ENCODE results near the gene OLA1.
A peak's percentile ranks its signal among the peaks of the same experiment; 100 is the strongest.

Gene OLA1

GRCh38 chr2:174063492-174064092, 184.7 kb downstream of the OLA1 start:
- no peak for DNase-seq
- ATAC-seq = no peak

GRCh38 chr2:174062934-174063333, 185.4 kb downstream of the OLA1 start:
- DNase-seq (no peak), ATAC-seq (no peak)

GRCh38 chr2:174059884-174060244, 188.5 kb downstream of the OLA1 start:
- ATAC-seq (no peak), DNase-seq (no peak)

GRCh38 chr2:174059178-174059883, 189.0 kb downstream of the OLA1 start:
- DNase-seq (no peak), ATAC-seq (no peak)

- DNase-seq = no peak
Observed at GRCh38 chr2:174058456-174058855, 189.9 kb downstream of the OLA1 start.

GRCh38 chr2:174058026-174058425, 190.3 kb downstream of the OLA1 start:
- DNase-seq = no peak
- no peak for ATAC-seq

More at GRCh38 chr2:174058456-174058855, 189.9 kb downstream of the OLA1 start:
- ATAC-seq = no peak

- DNase-seq = no peak
Observed at GRCh38 chr2:174054926-174055325, 193.4 kb downstream of the OLA1 start.

GRCh38 chr2:174053355-174054151, 194.8 kb downstream of the OLA1 start:
- ATAC-seq (no peak), DNase-seq (no peak)

More at GRCh38 chr2:174054926-174055325, 193.4 kb downstream of the OLA1 start:
- no peak for ATAC-seq

GRCh38 chr2:174052584-174052976, 195.8 kb downstream of the OLA1 start:
- no peak for ATAC-seq
- no peak for DNase-seq

GRCh38 chr2:174051741-174052583, 196.4 kb downstream of the OLA1 start:
- no peak for DNase-seq
- ATAC-seq = no peak

- ATAC-seq = no peak
Observed at GRCh38 chr2:174051068-174051467, 197.3 kb downstream of the OLA1 start.

GRCh38 chr2:174049895-174050294, 198.4 kb downstream of the OLA1 start:
- DNase-seq (no peak), ATAC-seq (no peak)

More at GRCh38 chr2:174051068-174051467, 197.3 kb downstream of the OLA1 start:
- DNase-seq = no peak

- ATAC-seq (no peak), DNase-seq (no peak)
Observed at GRCh38 chr2:174048243-174048642, 200.1 kb downstream of the OLA1 start.

- no peak for DNase-seq
- ATAC-seq = no peak
Observed at GRCh38 chr2:174047746-174048145, 200.6 kb downstream of the OLA1 start.

- ATAC-seq (no peak), DNase-seq (no peak)
Observed at GRCh38 chr2:174046172-174046571, 202.2 kb downstream of the OLA1 start.

GRCh38 chr2:174044556-174044955, 203.8 kb downstream of the OLA1 start:
- DNase-seq (no peak), ATAC-seq (no peak)

GRCh38 chr2:174040417-174040701, 208.0 kb downstream of the OLA1 start:
- DNase-seq (no peak), ATAC-seq (no peak)

GRCh38 chr2:174039551-174040416, 208.5 kb downstream of the OLA1 start:
- DNase-seq (peak; percentile 89), ATAC-seq (peak; percentile 97)

- no peak for ATAC-seq
- DNase-seq = no peak
Observed at GRCh38 chr2:174038462-174038861, 209.9 kb downstream of the OLA1 start.

GRCh38 chr2:174036825-174037224, 211.5 kb downstream of the OLA1 start:
- ATAC-seq (no peak), DNase-seq (no peak)

GRCh38 chr2:174035981-174036742, 212.2 kb downstream of the OLA1 start:
- ATAC-seq (no peak), DNase-seq (no peak)

All from stimulated activated naive CD8-positive, alpha-beta T cell treated with anti-CD3 and anti-CD28 coated beads, Interleukin-15, Interleukin-2, amounts not matched to agents 100 U/mL and 50 U/mL, for 24 hours (primary cell).